ENCODE data around the gene TCEAL9.

- TF ChIP-seq CTCF (IDR thresholded peaks at IDR 0.05; ENCODE audit: insufficient read depth, low read depth, low read length): no peak
- TF ChIP-seq EZH2 (IDR thresholded peaks at IDR 0.05; ENCODE audit: insufficient read depth, low read length): no peak
These were observed 3.8 kb downstream of the TCEAL9 start for GRCh38 chrX:103360092-103360491.

Data from astrocyte (in vitro differentiated cells and primary cell).